ENCODE data around the gene RPS6KA6.

The RPS6KA6 gene

GRCh38 chrX:84161641-84162040 is 26.4 kb downstream of the RPS6KA6 start:
- DNase-seq = no peak

GRCh38 chrX:84160736-84161135 is 27.3 kb downstream of the RPS6KA6 start:
- DNase-seq = no peak

GRCh38 chrX:84156821-84157220 is 31.2 kb downstream of the RPS6KA6 start:
- DNase-seq = no peak

DNA sequence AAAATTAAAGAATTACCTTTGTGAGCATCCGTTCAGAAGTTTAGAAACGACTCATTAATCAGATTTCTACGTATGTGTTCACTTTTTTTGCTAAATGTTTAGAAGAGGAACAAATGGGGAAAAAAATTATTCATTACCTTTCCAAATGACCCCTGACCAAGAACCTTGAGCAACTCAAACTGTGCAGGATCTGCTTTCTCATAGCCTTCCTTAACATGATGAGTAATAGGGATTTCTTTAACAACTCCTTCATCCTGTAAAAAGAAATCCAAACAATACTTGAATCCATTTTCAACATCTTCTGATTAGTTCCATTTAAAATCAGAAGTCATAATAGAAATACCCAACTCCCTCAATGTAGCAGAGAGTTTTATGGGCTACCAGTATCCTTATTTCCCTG is 32.1 kb downstream of the RPS6KA6 start:
- no peak for DNase-seq

- no peak for DNase-seq
Measured at GRCh38 chrX:84153538-84153937, 34.5 kb downstream of the RPS6KA6 start.

GRCh38 chrX:84144991-84145390 is 43.0 kb downstream of the RPS6KA6 start:
- no peak for DNase-seq

DNA sequence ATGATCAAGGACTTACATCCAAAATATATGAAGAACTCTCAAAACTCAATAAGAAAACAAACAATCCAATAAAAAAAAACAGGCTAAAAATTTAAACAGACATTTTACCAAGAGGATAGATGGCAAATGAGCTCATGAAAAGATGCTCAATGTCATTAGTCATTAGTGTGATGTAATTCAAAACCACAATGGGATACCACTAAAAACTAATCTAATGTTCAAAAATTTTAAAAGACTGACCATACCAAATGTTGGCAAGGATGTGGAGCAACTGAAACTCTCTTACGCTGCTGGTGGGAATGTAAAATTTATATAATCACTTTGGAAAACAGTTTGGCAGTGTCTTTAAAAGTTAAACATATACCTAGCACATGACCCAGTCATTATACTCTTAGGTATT is 43.7 kb downstream of the RPS6KA6 start:
- DNase-seq = no peak

DNA sequence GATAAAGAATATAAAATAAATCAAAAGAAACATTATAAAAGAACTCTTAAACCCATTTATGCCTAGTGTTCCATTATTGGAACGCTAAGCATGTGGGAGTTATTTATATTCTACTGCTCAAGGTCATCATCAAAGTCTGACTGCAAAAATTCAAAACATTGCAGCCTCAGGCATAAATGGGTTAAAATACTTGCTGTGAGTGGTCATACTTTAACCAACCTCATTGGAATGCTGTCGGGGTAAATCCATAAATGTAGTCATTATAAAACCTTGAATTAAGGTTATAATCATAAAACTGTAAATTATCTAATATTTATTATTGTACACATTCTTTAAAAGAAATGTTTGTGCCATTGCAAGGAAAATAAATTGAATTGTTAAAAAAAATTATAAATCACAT is 55.0 kb downstream of the RPS6KA6 start:
- no peak for DNase-seq

DNA sequence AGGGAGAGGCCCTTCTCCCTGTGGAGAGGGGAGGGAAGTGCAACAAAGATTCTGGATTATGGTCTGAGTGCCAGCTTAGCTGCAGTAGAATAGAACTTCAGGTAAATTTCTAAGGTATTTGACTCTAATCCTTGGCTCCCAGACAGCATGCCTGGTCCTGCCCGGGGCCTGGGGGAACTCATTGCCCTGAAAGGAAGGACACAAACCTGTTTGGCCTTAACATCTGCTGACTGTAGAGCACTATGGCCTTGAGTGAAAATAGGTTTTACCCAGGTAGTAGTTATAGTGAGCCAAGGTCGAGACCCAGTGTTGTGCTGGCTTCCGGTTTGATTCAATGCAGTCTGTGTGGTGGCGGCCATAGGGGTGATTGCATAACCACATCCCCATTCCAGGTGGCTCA is 64.4 kb downstream of the RPS6KA6 start:
- no peak for DNase-seq

- DNase-seq = no peak
Measured at GRCh38 chrX:84118769-84119168, 69.2 kb downstream of the RPS6KA6 start.

DNA sequence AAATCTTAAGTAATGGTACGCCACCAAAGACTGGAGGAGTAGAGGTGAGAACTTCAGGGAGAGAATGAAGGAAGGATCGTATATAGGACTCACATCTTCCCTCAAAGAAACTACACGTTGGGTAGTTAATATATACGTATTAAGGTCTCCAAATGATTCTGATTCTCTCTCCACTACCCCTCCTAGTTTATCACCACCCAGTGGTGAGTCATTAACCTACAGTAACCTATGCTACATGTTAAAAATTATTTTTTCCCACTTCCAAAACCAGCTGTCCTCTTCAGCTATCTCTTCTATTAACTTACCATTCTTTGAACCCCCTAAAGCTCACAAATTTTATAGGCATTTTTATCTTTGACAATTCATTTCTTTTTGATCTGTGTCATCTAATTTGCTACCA is 69.7 kb downstream of the RPS6KA6 start:
- DNase-seq = no peak

DNA sequence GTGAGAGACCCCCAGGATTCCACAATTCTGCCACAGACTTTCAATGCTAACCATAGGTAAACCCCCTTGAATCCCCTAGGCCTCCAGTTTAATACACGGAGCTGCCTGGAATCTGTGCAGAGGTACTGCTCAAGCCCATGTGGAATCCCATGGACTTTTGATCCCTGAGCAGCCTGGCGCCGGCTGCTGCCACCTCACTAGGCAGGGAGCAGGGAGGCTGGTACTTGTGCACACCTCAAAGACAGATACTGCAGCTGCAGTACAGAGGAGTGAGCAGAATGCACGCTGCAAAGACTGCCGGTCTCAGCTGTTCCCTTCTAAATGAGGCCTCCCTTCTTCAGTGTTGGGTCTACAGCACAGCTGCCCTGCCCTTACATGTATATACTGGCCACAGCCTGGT is 79.4 kb downstream of the RPS6KA6 start:
- DNase-seq = no peak

DNA sequence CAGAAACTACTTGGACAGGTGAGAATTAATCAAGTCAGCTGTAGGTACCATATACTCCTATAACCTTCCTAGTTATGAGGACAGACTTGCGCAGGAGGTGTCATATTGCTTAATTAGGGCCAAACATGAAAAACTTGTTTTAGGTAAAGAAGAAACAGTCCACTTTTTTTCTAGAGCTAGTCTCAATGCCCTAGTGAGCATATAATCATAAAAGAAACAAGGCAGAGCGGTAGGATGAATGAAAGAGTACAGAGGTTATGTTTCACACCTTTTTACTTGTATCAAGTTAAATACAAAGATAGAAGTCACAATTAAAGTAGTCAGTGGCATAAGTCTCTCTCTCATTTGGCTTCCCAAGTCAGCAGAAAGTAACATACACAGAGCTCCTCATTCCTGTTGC is 88.9 kb downstream of the RPS6KA6 start:
- no peak for DNase-seq

- DNase-seq = peak; percentile 55
Measured at GRCh38 chrX:84079479-84080197, 108.4 kb downstream of the RPS6KA6 start.

DNA sequence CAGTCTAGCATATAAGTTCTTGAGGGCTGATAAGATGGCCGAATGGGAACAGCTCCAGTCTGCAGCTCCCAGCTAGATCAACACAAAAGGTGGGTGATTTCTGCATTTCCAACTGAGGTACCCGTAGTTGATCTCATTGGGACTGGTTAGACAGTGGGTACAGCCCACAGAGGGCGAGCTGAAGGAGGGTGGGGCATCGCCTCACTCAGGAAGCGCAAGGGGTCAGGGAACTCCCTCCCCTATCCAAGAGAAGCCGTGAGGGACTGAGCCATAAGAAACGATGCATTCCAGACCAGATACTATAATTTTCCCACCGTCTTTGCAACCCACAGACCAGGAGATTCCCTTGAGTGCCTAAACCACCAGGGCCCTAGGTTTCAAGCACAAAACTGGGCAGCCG is 109.0 kb downstream of the RPS6KA6 start:
- DNase-seq = no peak

GRCh38 chrX:84064814-84065213 is 123.2 kb downstream of the RPS6KA6 start:
- DNase-seq = no peak

- no peak for DNase-seq
Measured at GRCh38 chrX:84064164-84064563, 123.8 kb downstream of the RPS6KA6 start.

- no peak for DNase-seq
Measured at GRCh38 chrX:84047339-84047738, 140.7 kb downstream of the RPS6KA6 start.

GRCh38 chrX:84046403-84046984 is 141.5 kb downstream of the RPS6KA6 start:
- no peak for DNase-seq

GRCh38 chrX:84044051-84044450 is 143.9 kb downstream of the RPS6KA6 start:
- DNase-seq = no peak
